OCI-LY1 (cell line): ENCODE measurements around the gene CYP2C19.
"Not testable (repeated sequence)": the region's sequence is repeated elsewhere in the genome, so short reads cannot be mapped to it uniquely, and the experiment has no call there.

Experiments
- H2AFZ ChIP-seq: fragments of 200-600 bp; sonication (generic), shearing (Covaris generic); 2 replicates; pipeline ENCODE4 v1.6.0; 2014; ENCODE audit warnings: antibody characterized with exemption, mild to moderate bottlenecking, low read length
- H3F3A ChIP-seq: fragments of 200-600 bp; sonication (generic), shearing (Covaris generic); 2 replicates; pipeline ENCODE4 v1.6.0; 2014; ENCODE audit warnings: mild to moderate bottlenecking, antibody characterized with exemption, low read length, moderate library complexity; ENCODE audit not compliant: insufficient read depth
- H3K27ac ChIP-seq: fragments of 200-600 bp; sonication (generic); 2 replicates; pipeline ENCODE4 v1.5.1; 2014; ENCODE audit warnings: low read length, mixed run types, mild to moderate bottlenecking, low read depth; ENCODE audit not compliant: poor library complexity, severe bottlenecking
- H3K27me3 ChIP-seq: fragments of 200-600 bp; sonication (generic); 2 replicates; pipeline ENCODE4 v1.6.0; 2014; ENCODE audit warnings: antibody characterized with exemption, mild to moderate bottlenecking, low read length, moderate library complexity; ENCODE audit not compliant: insufficient read depth
- H3K36me3 ChIP-seq: fragments of 200-600 bp; sonication (generic); 2 replicates; pipeline ENCODE4 v1.6.1; 2014; ENCODE audit warnings: mild to moderate bottlenecking, antibody characterized with exemption, low read length, moderate library complexity, mixed read lengths; ENCODE audit not compliant: insufficient read depth
- H3K4me1 ChIP-seq: fragments of 200-600 bp; sonication (generic); 2 replicates; pipeline ENCODE4 v1.5.1; 2014; ENCODE audit warnings: mild to moderate bottlenecking, low read length, moderate library complexity; ENCODE audit not compliant: insufficient read depth, severe bottlenecking
- H3K4me2 ChIP-seq: fragments of 200-600 bp; sonication (generic), shearing (Covaris generic); 2 replicates; pipeline ENCODE4 v1.6.1; 2014; ENCODE audit warnings: low read length
- H3K4me3 ChIP-seq: fragments of 200-600 bp; sonication (generic); 2 replicates; pipeline ENCODE4 v1.5.1; 2014; ENCODE audit warnings: low read length, low read depth, mild to moderate bottlenecking, mixed read lengths; ENCODE audit not compliant: poor library complexity, severe bottlenecking
- H3K79me2 ChIP-seq: fragments of 200-600 bp; shearing (Covaris generic); 2 replicates; pipeline ENCODE4 v1.6.1; 2016; ENCODE audit warnings: mixed run types, low read length, mixed read lengths; ENCODE audit not compliant: insufficient read depth
- H3K9ac ChIP-seq: fragments of 200-600 bp; sonication (generic), shearing (Covaris generic); 2 replicates; pipeline ENCODE4 v1.6.1; 2014; ENCODE audit warnings: mild to moderate bottlenecking, low read length, mixed read lengths
- H3K9me2 ChIP-seq: fragments of 200-600 bp; sonication (generic), shearing (Covaris generic); 2 replicates; pipeline ENCODE4 v1.6.1; 2014; ENCODE audit warnings: low read depth, mild to moderate bottlenecking, low read length, mixed read lengths
- H3K9me3 ChIP-seq: fragments of 200-600 bp; shearing (Covaris generic); 2 replicates; pipeline ENCODE4 v1.6.1; 2014; ENCODE audit warnings: low read length, mixed read lengths
- H4K20me1 ChIP-seq: fragments of 200-600 bp; sonication (generic), shearing (Covaris generic); 2 replicates; pipeline ENCODE4 v1.6.0; 2016; ENCODE audit warnings: mild to moderate bottlenecking, low read length; ENCODE audit not compliant: insufficient read depth
- EZH2 ChIP-seq: fragments of 200-600 bp; sonication (generic), shearing (Covaris generic); IDR thresholded peaks from 2 replicates; pipeline ENCODE4 v1.8.0; 2017; ENCODE audit warnings: borderline replicate concordance, mixed run types, mild to moderate bottlenecking, antibody characterized with exemption, low read length, moderate library complexity, mixed read lengths
- TF ChIP-seq, protein P1 (sequence below): fragments of 200-600 bp; sonication (generic), shearing (Covaris generic); IDR thresholded peaks from 2 replicates; pipeline ENCODE4 v1.5.1; 2017; ENCODE audit warnings: mild to moderate bottlenecking, antibody characterized with exemption, low read length, moderate library complexity, mixed read lengths

Gene CYP2C19

DNA sequence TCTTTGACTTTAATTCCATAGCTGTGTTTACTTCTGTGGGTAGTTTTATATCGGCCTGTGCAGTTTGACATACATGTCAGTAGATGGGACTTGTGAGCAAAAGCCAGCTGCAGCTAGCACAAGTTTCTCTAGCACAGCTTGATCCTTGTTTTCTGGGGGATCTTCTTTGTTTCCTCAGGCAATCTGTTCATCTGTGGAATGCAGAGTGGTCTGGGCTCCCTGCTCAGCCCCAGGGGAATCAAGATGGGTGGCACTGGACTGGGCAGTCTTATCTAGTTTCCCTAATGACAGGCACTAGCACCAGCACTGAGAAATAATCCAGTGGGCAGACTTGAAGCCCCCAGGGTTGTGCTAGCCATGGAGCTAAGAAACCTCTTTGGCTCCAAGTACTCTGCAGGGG lies 40.8 kb downstream of the CYP2C19 start:
- H2AFZ ChIP-seq, result no peak overlapping the region
- no peaks in the 10 kb centered on the region for H3K36me3 ChIP-seq
- H3K9me2 ChIP-seq, result no peaks in the 10 kb centered on the region
- H3K4me3 ChIP-seq, result no peak overlapping the region
- H3K79me2 ChIP-seq, result no peaks in the 10 kb centered on the region
- no peaks in the 10 kb centered on the region for H3K27me3 ChIP-seq
- H4K20me1 ChIP-seq, result no peaks in the 10 kb centered on the region
- no peaks in the 10 kb centered on the region for H3K4me1 ChIP-seq
- H3F3A ChIP-seq, result no peaks in the 10 kb centered on the region
- H3K27ac ChIP-seq, result no peak overlapping the region
- H3K9ac ChIP-seq, result no peak overlapping the region
- no peaks in the 10 kb centered on the region for H3K9me3 ChIP-seq
- H3K4me2 ChIP-seq, result no peak overlapping the region
- TF ChIP-seq, protein P1, sequence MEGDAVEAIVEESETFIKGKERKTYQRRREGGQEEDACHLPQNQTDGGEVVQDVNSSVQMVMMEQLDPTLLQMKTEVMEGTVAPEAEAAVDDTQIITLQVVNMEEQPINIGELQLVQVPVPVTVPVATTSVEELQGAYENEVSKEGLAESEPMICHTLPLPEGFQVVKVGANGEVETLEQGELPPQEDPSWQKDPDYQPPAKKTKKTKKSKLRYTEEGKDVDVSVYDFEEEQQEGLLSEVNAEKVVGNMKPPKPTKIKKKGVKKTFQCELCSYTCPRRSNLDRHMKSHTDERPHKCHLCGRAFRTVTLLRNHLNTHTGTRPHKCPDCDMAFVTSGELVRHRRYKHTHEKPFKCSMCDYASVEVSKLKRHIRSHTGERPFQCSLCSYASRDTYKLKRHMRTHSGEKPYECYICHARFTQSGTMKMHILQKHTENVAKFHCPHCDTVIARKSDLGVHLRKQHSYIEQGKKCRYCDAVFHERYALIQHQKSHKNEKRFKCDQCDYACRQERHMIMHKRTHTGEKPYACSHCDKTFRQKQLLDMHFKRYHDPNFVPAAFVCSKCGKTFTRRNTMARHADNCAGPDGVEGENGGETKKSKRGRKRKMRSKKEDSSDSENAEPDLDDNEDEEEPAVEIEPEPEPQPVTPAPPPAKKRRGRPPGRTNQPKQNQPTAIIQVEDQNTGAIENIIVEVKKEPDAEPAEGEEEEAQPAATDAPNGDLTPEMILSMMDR, result no peak
- no peak for TF ChIP-seq EZH2

DNA sequence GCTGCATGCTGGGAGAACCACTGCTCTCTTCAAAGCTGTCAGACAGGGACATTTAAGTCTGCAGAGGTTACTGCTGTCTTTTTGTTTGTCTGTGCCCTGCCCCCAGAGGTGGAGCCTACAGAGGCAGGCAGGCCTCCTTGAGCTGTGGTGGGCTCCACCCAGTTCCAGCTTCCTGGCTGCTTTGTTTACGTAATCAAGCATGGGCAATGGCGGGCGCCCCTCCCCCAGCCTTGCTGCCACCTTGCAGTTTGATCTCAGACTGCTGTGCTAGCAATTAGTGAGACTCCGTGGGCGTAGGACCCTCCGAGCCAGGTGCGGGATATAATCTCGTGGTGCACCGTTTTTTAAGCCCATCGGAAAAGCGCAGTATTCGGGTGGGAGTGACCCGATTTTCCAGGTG lies 67.5 kb downstream of the CYP2C19 start:
- not testable (repeated sequence) for H3K79me2 ChIP-seq, H3K27me3 ChIP-seq, H3K9me3 ChIP-seq, H3K4me3 ChIP-seq, H2AFZ ChIP-seq, H3K9me2 ChIP-seq, H4K20me1 ChIP-seq, H3K9ac ChIP-seq, H3K27ac ChIP-seq, H3F3A ChIP-seq, H3K4me1 ChIP-seq, H3K36me3 ChIP-seq, H3K4me2 ChIP-seq

DNA sequence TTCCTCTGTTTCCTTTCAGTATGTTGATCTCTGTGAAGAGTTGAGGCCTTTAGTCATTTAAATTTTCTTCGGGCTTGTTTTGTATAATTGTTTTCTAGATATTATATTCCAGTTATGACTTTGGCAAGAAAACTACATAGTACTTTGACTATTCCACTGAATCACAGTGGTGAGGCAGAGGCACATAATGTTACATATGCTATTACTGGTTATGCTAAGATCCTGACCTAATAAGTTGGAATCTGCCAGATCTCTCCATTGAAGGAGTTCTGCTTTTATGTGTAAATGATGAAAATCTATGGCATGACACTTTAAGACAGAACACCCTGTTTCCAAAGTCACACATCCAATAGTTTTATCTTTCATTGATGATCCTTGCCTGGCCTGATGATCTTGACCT lies 83.7 kb downstream of the CYP2C19 start:
- no peak for TF ChIP-seq EZH2

DNA sequence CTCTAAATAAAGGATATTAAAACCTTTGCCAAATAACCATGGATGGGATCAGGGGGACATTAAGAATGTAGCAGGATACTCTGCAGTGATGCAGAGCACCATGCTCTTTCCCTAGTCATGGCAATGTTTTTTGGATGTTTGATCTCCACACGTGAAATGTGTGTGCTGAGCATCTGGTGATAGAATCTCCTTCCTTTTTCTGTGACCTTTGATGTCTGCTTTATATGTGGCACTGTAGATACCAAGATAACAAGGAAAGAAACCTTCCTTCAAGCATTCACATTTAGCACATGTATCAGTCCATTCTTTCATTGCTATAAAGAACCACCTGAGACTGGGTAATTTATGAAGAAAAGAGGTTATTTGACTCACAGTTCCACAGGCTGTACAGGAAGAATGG lies 88.3 kb downstream of the CYP2C19 start:
- no peaks in the 10 kb centered on the region for H3K4me1 ChIP-seq
- H3K4me3 ChIP-seq, result no peak overlapping the region
- H3K27ac ChIP-seq, result no peak overlapping the region
- TF ChIP-seq, protein P1, result no peak
- TF ChIP-seq EZH2, result no peak
- H3K79me2 ChIP-seq, result no peaks in the 10 kb centered on the region
- no peaks in the 10 kb centered on the region for H4K20me1 ChIP-seq
- no peak overlapping the region for H3K4me2 ChIP-seq
- no peaks in the 10 kb centered on the region for H3K9me2 ChIP-seq
- no peaks in the 10 kb centered on the region for H3K27me3 ChIP-seq
- no peaks in the 10 kb centered on the region for H3K9me3 ChIP-seq
- H3K36me3 ChIP-seq, result no peaks in the 10 kb centered on the region
- no peak overlapping the region for H3K9ac ChIP-seq
- no peaks in the 10 kb centered on the region for H3F3A ChIP-seq
- H2AFZ ChIP-seq, result no peak overlapping the region

More for the DNA sequence above, 83.7 kb downstream of the CYP2C19 start:
- Histone ChIP-seq H3K4me3 (no peak overlapping the region), H3K36me3 (no peaks in the 10 kb centered on the region), H3K4me2 (no peak overlapping the region), H4K20me1 (no peaks in the 10 kb centered on the region), H3K4me1 (no peaks in the 10 kb centered on the region), H3K9me3 (no peaks in the 10 kb centered on the region), H2AFZ (no peak overlapping the region), H3K9me2 (no peaks in the 10 kb centered on the region), H3K27me3 (no peaks in the 10 kb centered on the region), H3K9ac (no peak overlapping the region), H3F3A (no peaks in the 10 kb centered on the region), H3K27ac (no peak overlapping the region), H3K79me2 (no peaks in the 10 kb centered on the region)
